PFSK-1 (cell line): ENCODE data around the gene PEX7.

ENCODE experiments used
- FOXP2 ChIP-seq: optimal IDR thresholded peaks from 2 replicates; pipeline ENCODE3; 2011; ENCODE audit warnings: borderline replicate concordance, control low read depth, inconsistent platforms; ENCODE audit not compliant: insufficient read depth; ENCODE audit errors: extremely low read length, extremely low read depth
- POLR2AphosphoS5 ChIP-seq: IDR thresholded peaks from 2 replicates; pipeline ENCODE4 v1.6.1; 2012; ENCODE audit warnings: low read depth, mild to moderate bottlenecking, control low read depth, low read length, moderate library complexity
- SIN3A ChIP-seq: IDR thresholded peaks from 2 replicates; pipeline ENCODE4 v1.6.1; 2012; ENCODE audit warnings: mild to moderate bottlenecking, low read length, moderate library complexity, borderline replicate concordance; ENCODE audit not compliant: insufficient read depth
- TAF1 ChIP-seq: IDR thresholded peaks from 2 replicates; pipeline ENCODE4 v1.6.1; 2012; ENCODE audit warnings: low read length, control low read depth, borderline replicate concordance; ENCODE audit not compliant: insufficient read depth
- TF ChIP-seq, protein P1 (sequence below), 2 experiments: IDR thresholded peaks; 2 replicates each; pipeline versions ENCODE4 v1.6.1 to v1.8.0; 2011 to 2012; ENCODE audit warnings: low read depth in 2 of 2, low read length in 2 of 2, control low read depth in 1 of 2, inconsistent platforms in 1 of 2, mild to moderate bottlenecking in 1 of 2, moderate library complexity in 1 of 2; ENCODE audit not compliant: insufficient read depth in 1 of 2

DNA sequence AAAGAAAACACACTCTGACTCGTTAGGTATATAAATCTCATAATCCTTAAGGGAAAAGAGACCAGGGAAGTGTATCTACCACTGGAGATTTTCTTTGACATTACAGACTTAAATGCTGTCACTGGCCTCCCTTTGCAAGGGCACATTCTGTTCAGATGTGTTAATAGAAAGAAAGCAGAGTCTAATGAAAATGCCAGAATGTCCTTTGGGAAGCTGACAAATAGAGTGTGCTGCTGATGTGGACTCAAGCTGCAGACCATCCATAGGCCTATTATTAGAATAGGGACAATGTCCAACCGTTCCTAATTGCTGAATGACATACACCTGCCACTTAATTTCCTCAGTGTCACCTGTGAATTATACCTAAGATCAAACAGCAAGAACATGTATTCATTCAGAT is 140.9 kb downstream of the PEX7 start:
- TF ChIP-seq SIN3A (no peak), TAF1 (no peak), POLR2AphosphoS5 (no peak), FOXP2 (no peak)
- TF ChIP-seq, protein P1, sequence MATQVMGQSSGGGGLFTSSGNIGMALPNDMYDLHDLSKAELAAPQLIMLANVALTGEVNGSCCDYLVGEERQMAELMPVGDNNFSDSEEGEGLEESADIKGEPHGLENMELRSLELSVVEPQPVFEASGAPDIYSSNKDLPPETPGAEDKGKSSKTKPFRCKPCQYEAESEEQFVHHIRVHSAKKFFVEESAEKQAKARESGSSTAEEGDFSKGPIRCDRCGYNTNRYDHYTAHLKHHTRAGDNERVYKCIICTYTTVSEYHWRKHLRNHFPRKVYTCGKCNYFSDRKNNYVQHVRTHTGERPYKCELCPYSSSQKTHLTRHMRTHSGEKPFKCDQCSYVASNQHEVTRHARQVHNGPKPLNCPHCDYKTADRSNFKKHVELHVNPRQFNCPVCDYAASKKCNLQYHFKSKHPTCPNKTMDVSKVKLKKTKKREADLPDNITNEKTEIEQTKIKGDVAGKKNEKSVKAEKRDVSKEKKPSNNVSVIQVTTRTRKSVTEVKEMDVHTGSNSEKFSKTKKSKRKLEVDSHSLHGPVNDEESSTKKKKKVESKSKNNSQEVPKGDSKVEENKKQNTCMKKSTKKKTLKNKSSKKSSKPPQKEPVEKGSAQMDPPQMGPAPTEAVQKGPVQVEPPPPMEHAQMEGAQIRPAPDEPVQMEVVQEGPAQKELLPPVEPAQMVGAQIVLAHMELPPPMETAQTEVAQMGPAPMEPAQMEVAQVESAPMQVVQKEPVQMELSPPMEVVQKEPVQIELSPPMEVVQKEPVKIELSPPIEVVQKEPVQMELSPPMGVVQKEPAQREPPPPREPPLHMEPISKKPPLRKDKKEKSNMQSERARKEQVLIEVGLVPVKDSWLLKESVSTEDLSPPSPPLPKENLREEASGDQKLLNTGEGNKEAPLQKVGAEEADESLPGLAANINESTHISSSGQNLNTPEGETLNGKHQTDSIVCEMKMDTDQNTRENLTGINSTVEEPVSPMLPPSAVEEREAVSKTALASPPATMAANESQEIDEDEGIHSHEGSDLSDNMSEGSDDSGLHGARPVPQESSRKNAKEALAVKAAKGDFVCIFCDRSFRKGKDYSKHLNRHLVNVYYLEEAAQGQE (IDR thresholded peaks at IDR 0.05; ENCODE audit: insufficient read depth in 1 of 2, low read depth in 2 of 2, low read length in 2 of 2), result no peak
